GM19397 (cell line): Measurements from ENCODE around the gene HIP1.
"Not testable (repeated sequence)": the region's sequence is repeated elsewhere in the genome, so short reads cannot be mapped to it uniquely, and the experiment has no call there.

Experiments
- ATAC-seq: cut with Tn5 transposase; IDR thresholded peaks from one replicate; pipeline ENCODE4 v1.9.1; 2021; ENCODE audit warnings: mild to moderate bottlenecking, moderate library complexity; ENCODE audit not compliant: unreplicated experiment

Gene HIP1

DNA sequence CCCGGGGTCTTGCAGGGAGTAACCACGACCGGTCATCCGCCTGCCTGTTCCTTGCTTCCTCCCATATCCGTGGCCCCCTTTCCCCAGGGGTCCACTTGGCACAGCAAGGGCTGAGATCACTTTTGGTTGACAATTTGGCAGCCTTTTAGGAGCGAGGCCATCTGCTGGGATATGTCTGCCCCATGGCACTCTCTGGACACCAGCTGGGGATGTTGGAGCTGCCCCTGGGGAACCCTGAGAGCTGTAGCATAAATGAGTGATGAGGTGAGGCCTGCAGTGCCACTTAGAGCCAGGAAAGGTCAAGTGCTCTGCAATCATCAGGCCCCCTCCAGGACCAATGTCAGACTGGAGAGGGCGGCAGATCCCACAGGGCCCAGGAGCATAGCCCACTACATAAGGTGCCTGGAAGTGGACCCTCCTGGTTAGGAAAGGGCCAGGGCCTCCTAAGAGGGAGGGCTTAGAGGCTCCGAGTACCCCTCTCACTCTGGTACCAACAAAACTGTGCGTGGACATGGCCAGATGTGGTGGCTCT lies 92.1 kb downstream of the HIP1 start:
- no peak for ATAC-seq

DNA sequence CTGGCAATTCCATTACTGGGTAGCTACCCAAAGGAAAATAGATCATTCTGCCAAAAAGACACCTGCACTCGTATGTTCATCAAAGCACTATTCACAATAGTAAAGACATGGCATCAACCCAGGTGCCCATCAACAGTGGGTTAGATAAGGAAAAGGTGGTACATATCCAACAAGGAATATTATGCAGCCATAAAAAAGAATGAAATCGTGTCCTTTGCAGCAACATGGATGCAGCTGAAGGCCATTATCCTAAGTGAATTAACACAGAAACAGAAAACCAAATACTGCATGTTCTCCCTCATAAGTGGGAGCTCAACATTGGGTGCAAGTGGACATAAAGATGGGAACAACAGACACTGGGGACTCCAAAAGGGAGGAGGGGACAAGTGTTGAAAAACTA lies 93.2 kb downstream of the HIP1 start:
- ATAC-seq, result no peak

DNA sequence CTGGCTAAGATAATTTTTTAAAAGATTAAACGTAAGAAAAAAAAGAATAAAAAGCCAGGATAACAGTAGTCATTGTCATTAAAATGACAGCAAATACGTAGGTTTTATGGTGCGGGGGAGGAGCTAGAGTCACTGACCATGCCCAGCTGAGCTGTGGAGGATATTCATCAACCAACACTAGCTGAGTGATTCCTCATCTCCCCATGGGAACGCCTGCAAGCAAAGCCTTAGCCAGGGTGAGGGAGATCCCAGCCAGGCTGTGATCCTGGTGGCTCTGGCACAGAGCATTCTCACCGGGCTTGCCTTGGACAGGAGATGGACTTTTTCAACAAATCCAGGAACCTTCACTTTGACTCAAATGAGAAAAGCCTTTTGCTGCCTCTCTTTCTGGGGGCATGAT lies 94.2 kb downstream of the HIP1 start:
- ATAC-seq, result no peak

DNA sequence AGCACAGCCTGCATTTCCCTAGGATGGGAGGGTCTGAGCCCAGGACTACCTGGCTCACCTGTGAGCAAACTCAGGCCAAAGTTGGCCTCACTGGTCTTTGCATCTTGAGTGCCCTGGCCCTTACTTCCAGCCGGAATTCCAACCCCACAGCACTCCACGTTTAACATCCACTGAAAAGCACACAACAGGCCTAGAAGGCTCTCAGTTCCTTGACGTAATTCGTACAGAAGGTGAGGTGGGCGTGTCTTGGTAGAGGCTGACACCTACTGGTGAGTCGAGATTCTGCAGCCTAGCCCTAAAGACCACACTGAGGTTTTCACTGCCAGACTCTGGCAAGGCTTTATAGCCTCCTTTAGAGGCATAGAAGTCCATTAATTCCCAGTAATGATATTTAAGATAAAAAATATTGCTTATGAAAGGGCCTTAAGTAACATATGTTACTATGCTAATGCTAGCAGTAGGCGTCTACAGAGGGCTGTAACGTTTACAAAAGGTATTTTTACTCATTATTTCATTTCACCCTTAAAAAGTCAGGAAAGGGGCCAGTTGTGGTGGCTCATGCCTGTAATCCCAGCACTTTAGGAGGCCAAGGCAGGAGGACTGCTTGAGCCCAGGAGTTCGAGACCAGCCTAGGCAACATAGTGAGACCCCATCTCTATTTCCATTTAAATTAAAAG lies 95.8 kb downstream of the HIP1 start:
- ATAC-seq, result no peak

DNA sequence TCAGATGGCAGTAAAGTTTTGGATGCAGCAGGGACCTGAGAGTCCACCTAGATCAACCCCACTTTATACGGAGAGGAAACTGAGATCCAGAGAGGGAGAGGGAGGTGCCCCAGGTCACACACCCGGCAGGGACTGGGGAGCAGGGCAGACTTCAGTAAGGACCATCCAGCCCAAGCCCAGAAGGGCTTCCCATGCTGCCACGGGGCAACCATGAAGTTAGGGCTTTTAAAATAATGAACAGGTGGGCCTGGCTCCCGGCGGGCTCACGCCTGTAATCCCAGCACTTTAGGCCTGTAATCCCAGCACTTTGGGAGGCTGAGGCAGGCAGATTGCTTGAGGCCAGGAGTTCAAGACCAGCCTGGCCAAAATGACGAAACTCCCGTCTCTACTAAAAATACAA lies 98.5 kb downstream of the HIP1 start:
- ATAC-seq, result no peak

DNA sequence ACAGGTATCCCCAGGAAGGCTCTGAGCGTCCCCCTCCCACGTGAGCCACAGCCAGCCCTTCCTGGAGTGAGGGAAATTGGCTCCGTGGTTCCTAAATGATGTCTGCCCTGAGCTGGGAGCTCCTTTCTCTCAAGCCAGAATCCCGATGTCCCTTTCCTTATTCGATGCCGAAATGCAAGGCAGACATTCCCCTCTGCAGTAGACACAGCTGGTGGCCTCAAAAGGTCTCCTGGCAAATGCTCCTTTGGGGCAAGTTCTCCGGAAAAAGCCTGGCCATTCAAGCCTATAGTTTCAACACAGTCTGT lies 98.9 kb downstream of the HIP1 start:
- no peak for ATAC-seq

DNA sequence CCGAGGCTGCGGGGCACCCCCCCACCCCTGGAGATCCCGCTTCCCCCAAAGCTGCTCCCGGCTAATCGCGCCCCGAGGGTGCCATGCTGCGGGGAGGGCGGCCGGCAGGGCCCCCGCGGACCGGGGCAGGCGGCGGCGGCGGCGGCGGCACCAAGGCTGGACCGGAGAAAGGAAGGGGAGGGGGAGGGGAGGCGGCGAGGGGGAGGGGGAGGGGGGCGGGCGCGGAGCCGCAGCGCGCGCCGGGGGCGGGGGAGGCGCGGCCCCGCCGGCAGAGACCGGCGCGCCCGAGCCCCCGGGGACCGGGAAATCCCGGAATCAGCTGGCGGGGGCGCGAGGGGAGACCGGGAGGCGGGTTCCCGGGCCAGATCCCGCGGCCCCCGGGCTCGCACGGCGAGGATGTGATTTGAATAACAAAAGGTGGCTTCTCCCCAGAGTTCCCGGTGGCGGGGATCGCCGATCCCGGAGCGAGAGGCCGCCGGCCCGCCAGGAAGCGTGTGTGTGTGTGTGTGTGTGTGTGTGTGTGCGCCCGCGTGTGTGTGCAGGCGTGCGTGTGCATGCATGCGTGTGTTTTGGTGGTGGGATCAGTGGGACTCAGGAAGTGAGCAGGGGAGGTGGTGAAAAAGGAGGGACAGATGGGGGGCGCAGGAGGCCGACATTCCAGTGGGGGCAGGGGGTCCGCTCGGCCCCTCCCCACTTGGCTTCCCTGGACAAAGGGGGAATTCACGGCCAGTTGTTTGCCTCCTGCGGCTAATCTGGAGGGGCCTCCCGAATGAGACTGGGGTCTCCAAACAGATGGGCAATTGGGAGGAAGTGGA lies 99.5 kb downstream of the HIP1 start:
- ATAC-seq, result no peak

DNA sequence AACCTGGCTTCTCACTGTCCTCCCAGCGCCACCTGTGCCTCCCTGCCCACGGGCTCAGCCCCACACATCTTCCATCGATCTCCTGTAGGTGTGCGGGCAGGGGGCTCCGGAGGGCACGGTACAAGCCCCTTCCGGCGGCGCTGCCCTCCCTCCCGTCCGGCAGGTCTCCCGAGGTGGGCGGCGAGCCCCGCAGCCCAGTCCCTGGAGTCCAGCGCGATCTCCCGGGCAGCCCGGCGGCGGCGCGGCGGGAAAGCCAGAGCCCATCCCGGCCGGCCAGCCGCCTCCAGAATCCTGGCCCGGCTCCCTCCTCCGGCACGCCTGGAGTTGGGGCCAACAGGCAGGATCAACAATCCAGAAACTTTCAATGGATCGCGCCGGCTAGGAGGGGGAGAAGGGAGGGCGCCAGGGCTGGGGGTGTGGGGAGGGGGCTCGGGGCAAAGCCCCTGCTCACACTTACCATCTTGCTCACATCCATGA lies 100.1 kb downstream of the HIP1 start:
- ATAC-seq, result no peak

DNA sequence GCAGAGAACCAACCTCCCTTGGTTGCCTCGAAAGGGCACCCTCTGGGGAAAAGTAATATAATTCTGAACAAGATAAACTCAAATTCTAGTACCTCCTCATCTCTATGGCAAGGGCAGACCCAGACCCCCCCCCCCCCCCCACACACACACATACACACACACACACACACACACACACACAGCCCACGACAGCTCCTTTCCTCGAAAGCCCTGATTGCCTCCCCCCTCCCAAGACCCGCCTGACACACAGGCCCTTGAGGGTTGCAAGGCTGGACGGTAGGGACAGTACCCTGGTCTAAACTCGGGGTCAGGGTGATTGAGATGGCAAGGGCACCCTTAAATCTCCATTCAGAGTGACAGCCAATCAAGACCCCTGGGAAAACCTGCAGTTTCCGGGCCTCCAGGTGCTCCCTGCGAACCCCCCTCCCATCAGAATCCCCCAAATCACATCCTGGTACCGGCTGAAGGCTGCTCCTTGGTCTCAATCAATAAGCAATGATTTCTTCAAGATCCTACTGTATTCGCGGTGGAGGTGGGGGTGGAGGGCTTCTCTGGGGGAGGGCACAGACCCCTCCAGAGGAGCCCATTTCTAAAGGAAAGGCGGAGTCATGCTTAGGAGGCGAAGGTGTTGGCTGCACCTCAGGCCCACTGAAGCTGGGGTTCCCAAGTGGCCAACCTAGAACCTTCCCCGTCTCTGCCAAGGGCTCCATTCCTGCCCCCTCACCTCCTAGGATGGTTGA lies 100.7 kb downstream of the HIP1 start:
- no peak for ATAC-seq

DNA sequence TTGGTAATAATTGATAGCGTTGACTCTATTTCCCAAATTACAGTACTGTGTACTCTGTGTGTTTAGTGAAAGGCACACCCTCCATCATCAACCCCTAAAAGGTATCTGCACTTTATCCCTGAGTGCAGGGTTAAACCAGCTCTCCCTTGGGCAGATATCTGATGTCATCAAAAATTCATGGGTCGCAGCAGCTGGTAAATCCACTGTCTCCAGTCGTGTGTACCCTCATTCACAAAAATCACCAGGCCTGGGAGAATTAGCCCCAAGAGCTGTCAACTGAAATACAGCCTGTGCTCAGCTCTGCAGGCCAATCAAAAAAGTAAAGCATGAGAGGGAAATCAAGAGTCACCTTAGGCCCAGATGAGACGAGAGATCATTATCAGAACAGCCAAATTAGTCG lies 103.7 kb downstream of the HIP1 start:
- ATAC-seq, result no peak

DNA sequence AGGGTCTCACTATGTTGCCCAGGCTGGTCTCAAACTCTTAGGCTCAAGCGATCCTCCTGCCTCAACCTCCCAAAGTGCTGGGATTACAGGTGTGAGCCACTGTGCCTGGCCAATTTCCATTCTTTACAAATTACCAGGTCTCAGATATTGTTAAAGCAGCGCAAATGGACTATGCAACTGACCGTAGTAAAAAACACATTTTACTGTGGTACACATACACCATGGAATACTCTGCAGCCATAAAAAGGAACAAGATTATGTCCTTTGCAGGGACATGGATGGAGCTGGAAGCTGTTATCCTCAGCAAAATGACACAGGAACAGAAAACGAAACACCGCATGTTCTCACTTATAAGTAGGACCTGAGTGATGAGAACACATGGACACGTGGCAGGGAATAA lies 106.2 kb downstream of the HIP1 start:
- not testable (repeated sequence) for ATAC-seq

DNA sequence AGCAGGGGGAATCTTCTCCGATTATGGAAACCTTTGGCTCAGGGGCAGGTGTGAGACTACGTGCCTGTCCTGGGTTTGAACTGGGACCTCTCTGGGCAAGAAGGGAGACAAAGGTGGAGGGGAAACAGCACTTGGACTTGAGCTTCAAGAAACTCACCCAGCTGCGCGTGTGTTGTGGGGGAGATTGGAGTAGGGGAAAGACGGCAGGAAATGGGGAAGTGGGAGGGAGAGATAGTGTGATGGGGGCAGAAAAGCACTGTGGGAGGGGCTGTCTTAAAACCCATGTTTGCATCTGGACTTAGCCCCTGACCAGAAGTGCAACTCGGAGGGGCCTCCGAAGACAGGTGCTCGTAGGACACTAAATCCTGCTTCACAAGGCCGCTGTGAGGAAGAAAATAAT lies 107.0 kb downstream of the HIP1 start:
- no peak for ATAC-seq

DNA sequence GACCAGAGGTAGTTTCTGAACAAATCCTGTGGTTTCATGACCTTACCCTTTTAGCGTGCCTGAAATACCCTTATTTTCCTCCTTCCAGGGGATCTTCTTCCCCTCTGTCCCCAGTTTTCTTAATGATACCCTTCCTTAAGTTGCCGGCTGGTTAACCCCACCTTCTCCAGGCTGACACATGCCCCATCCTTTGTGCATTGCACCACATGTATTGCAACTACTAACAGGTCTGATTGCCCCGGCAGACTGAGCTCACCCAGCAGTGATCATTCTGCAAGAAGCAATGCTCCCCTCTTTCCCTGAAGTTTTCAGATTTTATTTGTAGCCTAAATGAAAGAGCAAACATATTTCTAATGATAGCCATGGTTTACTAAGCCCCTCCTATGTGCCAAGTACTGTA lies 108.2 kb downstream of the HIP1 start:
- no peak for ATAC-seq

DNA sequence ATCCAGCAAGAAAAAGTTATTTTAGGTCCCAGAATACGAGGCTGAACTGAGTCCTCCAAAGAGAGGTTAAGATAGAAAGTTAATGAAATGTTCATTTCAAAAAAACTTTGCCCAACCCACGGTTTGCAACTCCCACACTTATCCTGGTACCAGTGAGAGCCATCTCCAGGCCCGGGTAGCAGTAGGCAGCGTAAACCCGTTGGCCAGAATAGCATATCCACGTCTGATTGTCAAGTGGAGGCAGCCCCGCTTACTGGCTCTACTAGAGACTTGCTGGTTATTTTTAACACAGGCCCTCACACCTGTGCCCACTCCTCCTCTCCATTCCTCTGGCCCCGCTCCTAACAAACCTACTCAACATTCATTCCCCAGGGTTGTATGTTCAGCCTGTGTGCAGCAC lies 109.7 kb downstream of the HIP1 start:
- ATAC-seq, result no peak

DNA sequence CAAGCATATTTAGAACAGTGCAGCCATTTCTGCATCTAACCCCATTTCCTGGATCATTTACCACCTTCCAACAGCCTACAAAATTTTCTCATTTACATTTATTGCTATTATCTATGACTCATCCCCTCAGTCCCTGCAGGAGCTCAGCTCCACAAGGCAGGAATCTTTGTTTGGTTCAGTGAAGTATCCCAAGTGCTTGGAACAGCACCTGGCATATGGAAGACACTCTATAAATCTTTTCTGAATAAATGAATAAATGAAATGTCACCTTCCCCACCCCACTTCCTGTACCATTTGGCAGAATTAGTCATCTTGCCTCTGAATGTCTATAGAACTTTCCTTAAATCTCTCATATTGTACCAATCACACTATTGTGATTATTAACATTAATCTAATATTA lies 110.7 kb downstream of the HIP1 start:
- ATAC-seq, result no peak

DNA sequence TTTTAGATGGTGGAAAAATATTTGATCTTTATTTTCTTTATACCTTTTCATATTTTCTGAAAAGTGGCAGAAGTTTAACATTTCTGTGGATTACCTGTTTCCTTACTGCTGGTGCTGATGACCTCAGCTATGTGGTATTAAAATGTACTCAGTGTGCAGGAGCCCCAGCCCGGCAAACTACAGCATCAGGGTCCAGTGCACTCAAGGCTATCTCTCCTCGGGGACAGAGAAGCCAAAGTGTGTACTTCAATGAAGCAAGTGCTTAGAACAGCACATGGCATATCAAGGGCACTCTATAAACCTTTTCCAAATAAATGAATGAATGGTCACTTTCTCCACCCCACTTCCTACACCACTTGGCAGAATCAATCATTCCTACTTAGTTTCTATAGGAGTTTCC lies 111.8 kb downstream of the HIP1 start:
- ATAC-seq, result no peak

DNA sequence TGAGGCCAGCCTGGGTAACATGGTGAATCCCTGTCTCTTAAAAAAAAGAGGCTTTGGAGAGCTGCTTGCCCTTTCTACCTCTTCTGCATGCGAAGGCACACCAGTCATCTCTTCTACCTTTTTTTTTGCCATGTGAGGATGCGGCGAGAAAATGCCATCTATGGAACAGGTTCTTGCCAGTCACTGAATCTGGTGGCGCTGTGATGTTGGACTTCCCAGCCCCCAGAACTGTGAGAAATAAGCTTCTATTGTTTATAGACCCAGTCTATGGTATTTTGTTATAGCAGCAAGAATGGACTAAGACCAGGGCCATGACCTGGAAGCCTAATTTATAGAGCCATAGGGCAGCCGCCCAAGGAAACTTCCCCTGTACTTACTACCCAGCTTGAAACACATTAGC lies 112.9 kb downstream of the HIP1 start:
- no peak for ATAC-seq

DNA sequence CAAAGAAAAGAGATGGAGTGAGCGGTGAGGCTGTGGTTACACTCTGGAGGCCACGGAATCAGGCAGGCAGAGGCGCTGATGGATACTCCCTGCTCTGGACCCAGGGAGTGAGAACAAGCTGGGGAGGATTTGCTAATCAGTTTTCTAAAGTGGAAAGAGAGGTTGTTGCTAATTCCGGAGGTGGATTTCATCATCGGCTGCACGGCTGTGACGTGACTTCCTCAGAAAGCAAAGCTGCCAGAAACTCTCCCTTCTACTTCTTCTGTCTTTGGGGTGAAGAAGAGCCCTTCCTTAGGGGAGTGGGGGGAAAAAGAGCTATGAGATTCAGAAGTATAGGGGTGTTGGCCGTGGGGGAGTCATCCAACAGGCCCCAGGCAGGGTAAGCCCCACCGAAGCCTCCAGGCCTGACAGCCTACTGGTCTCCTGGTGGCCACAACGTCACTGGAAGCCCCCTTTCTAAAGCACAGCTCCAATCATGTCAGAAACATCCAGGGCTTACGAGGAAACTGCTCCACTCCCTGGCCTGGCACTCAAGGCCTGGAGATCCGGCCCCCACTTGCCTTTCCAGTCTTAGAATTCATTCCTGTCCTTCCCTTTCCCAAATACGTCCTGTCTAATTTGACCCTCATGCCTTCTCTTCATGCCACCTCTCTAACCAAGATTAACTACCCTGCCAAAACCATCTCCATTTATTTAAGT lies 114.5 kb downstream of the HIP1 start:
- ATAC-seq, result no peak

DNA sequence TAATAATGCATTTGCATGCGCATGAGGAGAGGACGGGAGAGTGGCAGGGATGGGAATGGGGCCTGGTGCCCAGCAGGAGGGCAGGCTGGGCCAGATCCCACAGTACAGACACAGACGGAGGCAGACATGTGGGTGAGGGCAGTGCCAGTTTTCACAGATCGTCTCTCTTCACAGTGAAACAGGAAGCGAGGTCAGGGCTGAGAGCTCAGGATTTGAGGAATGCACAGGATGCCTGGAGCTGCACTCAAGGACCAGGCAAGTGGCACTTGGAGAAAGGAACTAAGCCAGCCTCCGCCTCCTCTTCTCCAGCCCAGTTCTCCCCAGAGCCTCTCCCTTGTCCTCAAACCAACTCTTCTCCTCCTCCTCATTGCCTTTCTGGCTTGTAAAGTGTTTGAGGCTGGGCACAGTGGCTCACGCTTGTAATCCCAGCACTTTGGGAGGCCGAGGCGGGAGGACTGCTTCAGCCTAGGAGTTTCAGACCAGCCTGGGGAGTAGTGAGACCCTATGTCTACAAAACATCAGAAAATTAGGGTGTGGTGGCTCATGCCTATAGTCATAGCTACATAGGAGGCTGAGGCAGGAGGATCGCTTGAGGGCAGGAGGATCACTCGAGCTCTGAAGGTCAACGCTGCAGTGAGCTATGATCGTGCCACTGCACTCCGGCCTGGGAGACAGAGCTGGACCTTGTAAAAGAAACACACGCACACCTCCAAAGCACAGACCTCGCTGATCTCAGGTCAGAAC lies 115.2 kb downstream of the HIP1 start:
- ATAC-seq, result no peak

DNA sequence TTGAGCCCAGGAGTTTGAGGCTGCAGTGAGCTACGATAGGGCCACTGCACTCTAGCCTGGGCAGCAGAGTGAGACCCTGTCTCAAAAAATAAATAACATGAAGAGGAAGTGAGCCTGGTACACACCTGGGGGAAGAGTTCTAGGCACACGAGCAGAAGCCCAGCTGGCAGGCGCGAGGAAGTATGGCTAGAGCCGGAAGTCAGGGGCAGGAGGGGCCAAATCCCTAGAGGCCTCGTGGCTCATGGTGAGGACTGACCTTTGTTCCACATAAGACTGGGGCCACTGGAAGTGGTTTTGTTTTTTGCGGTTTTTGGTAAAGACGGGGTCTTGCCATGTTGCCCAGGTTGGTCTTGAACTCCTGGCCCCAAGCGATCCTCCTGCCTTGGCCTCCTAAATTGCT lies 117.6 kb downstream of the HIP1 start:
- ATAC-seq, result no peak
